ENCODE data around the gene FBXL16.

FBXL16 gene

DNA sequence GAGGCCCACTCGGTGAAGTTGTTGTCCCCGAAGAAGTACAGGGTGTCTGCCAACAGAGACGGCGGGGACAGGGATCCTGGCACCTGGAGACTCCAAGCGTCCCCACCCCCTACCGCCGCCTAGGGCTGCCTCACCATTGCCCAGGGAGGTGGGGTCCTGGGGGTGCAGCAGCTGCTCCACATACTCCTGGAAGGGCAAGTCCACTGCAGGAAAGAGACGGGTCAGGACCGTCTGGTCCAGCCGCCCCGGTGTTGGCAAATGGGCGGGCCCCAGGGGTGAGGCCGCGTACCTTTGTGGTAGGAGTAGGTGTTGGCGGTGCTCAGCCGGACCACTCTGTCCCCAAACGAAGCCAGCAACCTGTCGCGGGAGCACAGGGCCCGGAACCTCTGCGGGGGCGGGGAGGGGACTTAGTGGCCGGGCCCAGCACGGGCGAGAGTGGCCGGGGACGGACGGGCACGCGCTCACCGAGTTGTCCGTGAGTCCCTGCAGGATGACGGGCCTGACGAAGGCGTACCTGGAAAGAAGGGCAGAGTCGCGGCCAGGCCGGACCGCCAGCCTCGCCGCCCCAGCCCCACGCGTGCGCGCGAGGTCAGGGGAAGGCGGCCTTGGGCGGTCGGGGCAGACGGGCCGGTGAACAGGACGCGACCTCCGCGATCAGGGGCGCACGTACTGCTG, 22.1 kb downstream of the FBXL16 start (continued):
- TF ChIP-seq GLI2 (tag by site-specific recombination; IDR thresholded peaks at IDR 0.05; ENCODE audit: borderline replicate concordance, low read depth) (no peak), ZNF792 (tag by site-specific recombination; IDR thresholded peaks at IDR 0.05) (no peak; the same call in 1 of the 2 replicates), ZNF174 (tag by site-specific recombination; IDR thresholded peaks at IDR 0.05) (no peak), KLF16 (tag by site-specific recombination; IDR thresholded peaks at IDR 0.05) (peak; percentile 74; the same call in 1 of the 2 replicates), HOXD13 (CRISPR knock-in tag; IDR thresholded peaks at IDR 0.05; ENCODE audit: borderline replicate concordance) (no peak), ZNF600 (tag by site-specific recombination; IDR thresholded peaks at IDR 0.05) (peak; percentile 93), ZNF529 (tag by site-specific recombination; IDR thresholded peaks at IDR 0.05; ENCODE audit: insufficient replicate concordance) (no peak), ZNF140 (tag by site-specific recombination; IDR thresholded peaks at IDR 0.05) (no peak), ZNF48 (tag by site-specific recombination; IDR thresholded peaks at IDR 0.05) (no peak), ZNF138 (tag by site-specific recombination; IDR thresholded peaks at IDR 0.05; ENCODE audit: borderline replicate concordance) (no peak)
- TF ChIP-seq, protein P1, sequence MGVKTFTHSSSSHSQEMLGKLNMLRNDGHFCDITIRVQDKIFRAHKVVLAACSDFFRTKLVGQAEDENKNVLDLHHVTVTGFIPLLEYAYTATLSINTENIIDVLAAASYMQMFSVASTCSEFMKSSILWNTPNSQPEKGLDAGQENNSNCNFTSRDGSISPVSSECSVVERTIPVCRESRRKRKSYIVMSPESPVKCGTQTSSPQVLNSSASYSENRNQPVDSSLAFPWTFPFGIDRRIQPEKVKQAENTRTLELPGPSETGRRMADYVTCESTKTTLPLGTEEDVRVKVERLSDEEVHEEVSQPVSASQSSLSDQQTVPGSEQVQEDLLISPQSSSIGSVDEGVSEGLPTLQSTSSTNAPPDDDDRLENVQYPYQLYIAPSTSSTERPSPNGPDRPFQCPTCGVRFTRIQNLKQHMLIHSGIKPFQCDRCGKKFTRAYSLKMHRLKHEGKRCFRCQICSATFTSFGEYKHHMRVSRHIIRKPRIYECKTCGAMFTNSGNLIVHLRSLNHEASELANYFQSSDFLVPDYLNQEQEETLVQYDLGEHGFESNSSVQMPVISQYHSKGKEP (tag by site-specific recombination; IDR thresholded peaks at IDR 0.05): no peak
- TF ChIP-seq, protein P2, sequence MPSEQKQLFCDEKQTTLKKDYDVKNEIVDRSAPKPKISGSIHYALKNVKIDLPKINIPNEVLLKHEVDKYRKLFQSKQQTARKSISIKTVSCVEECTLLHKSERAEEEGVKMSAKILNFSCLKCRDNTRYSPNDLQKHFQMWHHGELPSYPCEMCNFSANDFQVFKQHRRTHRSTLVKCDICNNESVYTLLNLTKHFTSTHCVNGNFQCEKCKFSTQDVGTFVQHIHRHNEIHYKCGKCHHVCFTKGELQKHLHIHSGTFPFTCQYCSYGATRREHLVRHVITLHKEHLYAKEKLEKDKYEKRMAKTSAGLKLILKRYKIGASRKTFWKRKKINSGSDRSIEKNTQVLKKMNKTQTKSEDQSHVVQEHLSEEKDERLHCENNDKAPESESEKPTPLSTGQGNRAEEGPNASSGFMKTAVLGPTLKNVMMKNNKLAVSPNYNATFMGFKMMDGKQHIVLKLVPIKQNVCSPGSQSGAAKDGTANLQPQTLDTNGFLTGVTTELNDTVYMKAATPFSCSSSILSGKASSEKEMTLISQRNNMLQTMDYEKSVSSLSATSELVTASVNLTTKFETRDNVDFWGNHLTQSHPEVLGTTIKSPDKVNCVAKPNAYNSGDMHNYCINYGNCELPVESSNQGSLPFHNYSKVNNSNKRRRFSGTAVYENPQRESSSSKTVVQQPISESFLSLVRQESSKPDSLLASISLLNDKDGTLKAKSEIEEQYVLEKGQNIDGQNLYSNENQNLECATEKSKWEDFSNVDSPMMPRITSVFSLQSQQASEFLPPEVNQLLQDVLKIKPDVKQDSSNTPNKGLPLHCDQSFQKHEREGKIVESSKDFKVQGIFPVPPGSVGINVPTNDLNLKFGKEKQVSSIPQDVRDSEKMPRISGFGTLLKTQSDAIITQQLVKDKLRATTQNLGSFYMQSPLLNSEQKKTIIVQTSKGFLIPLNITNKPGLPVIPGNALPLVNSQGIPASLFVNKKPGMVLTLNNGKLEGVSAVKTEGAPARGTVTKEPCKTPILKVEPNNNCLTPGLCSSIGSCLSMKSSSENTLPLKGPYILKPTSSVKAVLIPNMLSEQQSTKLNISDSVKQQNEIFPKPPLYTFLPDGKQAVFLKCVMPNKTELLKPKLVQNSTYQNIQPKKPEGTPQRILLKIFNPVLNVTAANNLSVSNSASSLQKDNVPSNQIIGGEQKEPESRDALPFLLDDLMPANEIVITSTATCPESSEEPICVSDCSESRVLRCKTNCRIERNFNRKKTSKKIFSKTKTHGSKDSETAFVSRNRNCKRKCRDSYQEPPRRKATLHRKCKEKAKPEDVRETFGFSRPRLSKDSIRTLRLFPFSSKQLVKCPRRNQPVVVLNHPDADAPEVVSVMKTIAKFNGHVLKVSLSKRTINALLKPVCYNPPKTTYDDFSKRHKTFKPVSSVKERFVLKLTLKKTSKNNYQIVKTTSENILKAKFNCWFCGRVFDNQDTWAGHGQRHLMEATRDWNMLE (tag by site-specific recombination; conservative IDR thresholded peaks at IDR 0.05; ENCODE audit: low read depth): no peak

DNA sequence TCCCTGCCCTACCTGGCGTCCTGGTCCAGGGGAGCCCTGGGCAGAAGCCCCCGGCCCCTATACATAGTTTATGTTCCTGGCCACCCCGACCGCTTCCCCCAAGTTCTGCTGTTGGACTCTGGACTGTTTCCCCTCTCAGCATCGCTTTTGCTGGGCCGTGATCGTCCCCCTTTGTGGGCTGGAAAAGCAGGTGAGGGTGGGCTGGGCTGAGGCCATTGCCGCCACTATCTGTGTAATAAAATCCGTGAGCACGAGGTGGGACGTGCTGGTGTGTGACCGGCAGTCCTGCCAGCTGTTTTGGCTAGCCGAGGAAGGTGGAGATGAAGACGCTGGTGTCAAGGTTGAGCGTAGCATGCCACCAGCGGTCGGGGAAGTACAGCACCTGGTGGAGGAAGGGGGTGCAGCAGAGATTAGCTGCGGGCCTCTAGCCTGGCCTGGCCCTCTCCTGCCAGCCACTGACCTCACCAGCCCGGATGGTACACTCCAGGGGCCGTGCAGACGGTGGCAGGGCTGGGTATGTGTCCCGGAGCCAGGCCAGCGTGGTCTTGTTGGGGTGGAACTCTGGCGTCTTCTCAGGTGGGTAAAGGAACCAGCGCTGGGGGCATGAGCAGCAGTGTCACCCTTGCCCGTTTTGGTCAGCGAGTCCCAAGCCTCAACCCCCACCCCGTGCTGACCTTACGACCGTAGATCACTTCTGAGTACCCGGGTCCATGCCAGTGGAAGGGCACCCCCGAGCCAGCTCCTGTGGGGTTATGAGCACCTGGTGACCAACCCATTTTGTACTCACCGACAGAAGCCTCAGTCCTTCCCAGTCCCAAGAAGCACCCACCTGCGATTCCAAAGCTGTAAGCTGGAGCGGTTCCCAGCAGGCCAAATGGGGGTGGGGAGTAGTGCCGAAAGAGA, 22.9 kb downstream of the FBXL16 start:
- Histone ChIP-seq H3K9me3 (ENCODE audit: control insufficient read depth, insufficient read depth, low read depth, low read length) (no peaks in the 10 kb centered on the region), H3K27ac (ENCODE audit: extremely low read depth, low read depth, low read length) (peak overlapping the region; percentile 97), H3K36me3 (ENCODE audit: control insufficient read depth in 2 of 2, insufficient read depth in 1 of 2, low read length in 2 of 2) (peaks cover 3 to 58% of the 10 kb centered on the region in 2 experiments; a peak in 1 of 3 replicates), H3K4me1 (ENCODE audit: control insufficient read depth, insufficient read depth, low read length) (peaks cover 14% of the 10 kb centered on the region; the same call in 1 of the 2 replicates), H3K4me3 (ENCODE audit: low read depth, low read length) (peak overlapping the region; percentile 68)
- POLR2A ChIA-PET: interaction anchor here (0.9 to 5.4 kb wide), 5 partner anchors 7 to 38 kb away, joined by 3 to 57 read pairs (median 15); partner anchors contain the start of genes ANTKMT, RHOT2 and WDR24
- CTCF ChIA-PET: interaction anchor here (0.6 to 1.0 kb wide), 3 partner anchors 88 to 375 kb away, joined by 3 to 5 read pairs (median 4); no protein-coding TSS in a partner anchor
- TF ChIP-seq MEIS1 (CRISPR knock-in tag; IDR thresholded peaks at IDR 0.05; ENCODE audit: borderline replicate concordance) (no peak), MZF1 (tag by site-specific recombination; IDR thresholded peaks at IDR 0.05; ENCODE audit: borderline replicate concordance) (no peak; the same call in 1 of the 2 replicates), ZBTB48 (tag by site-specific recombination; IDR thresholded peaks at IDR 0.05) (0 out of 2 replicates have a peak, but pooled peaks have one; percentile 21), ZFHX2 (tag by site-specific recombination; conservative IDR thresholded peaks at IDR 0.05) (no peak), ZNF146 (tag by site-specific recombination; IDR thresholded peaks at IDR 0.05) (peak; percentile 1; the same call in 1 of the 2 replicates), HOXD13 (CRISPR knock-in tag; IDR thresholded peaks at IDR 0.05; ENCODE audit: borderline replicate concordance) (no peak), ZNF48 (tag by site-specific recombination; IDR thresholded peaks at IDR 0.05) (no peak), ZNF600 (tag by site-specific recombination; IDR thresholded peaks at IDR 0.05) (peak; percentile 86), ZNF660 (tag by site-specific recombination; IDR thresholded peaks at IDR 0.05) (no peak), ZNF24 (tag by site-specific recombination; IDR thresholded peaks at IDR 0.05) (no peak), ZNF426 (tag by site-specific recombination; IDR thresholded peaks at IDR 0.05) (no peak), ZNF174 (tag by site-specific recombination; IDR thresholded peaks at IDR 0.05) (no peak), ZNF433 (tag by site-specific recombination; IDR thresholded peaks at IDR 0.05; ENCODE audit: low read depth) (no peak), ZNF10 (tag by site-specific recombination; IDR thresholded peaks at IDR 0.05) (peak; percentile 94)
- TF ChIP-seq, protein P3, sequence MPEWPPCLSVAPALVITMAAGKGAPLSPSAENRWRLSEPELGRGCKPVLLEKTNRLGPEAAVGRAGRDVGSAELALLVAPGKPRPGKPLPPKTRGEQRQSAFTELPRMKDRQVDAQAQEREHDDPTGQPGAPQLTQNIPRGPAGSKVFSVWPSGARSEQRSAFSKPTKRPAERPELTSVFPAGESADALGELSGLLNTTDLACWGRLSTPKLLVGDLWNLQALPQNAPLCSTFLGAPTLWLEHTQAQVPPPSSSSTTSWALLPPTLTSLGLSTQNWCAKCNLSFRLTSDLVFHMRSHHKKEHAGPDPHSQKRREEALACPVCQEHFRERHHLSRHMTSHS (tag by site-specific recombination; IDR thresholded peaks at IDR 0.05): no peak
- TF ChIP-seq, protein P4, sequence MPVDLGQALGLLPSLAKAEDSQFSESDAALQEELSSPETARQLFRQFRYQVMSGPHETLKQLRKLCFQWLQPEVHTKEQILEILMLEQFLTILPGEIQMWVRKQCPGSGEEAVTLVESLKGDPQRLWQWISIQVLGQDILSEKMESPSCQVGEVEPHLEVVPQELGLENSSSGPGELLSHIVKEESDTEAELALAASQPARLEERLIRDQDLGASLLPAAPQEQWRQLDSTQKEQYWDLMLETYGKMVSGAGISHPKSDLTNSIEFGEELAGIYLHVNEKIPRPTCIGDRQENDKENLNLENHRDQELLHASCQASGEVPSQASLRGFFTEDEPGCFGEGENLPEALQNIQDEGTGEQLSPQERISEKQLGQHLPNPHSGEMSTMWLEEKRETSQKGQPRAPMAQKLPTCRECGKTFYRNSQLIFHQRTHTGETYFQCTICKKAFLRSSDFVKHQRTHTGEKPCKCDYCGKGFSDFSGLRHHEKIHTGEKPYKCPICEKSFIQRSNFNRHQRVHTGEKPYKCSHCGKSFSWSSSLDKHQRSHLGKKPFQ (tag by site-specific recombination; IDR thresholded peaks at IDR 0.05): no peak; the same call in 1 of the 2 replicates

Data from HEK293 (cell line).